ENCODE data around the gene SHANK2. TPM values are rescaled to one million over a fixed set of nuclear protein-coding genes. Genes with fewer than 3 reads are reported as not detected.

SHANK2 gene
- total RNA-seq, 2 experiments from 2014 or later = not detected

DNA sequence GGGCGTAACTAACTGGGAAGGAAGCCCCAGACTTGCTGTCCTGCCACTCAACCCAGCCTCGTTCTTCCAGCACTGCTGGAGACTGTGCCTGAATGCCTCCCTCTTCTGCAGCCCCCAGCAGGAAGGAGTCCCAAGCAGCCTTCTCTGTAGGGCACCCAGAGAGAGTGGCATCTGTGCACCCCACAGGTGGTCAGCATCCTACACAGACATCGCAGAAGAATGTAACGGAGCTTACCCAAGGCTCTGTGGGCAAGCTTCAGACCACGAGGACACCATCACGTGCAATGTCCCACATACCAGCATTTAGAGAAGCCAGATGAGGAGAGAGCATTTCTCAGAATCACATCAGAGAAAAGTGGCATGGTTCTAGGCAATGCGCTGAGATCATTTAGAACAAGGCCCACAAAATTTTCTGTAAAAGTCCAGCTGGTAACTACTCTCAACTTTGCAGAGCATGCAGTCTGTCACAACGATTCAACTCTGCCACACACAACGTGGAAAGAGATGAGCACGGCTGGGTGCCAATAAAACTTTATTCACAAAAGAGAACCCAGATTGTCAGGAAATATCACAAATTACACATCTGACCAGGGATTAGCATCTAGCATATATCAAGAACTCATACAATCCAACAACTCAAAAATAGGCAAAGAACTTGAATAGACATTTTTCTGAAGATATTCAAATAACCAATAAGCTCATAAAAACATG, 33.4 kb downstream of the SHANK2 start:
- Mint-ChIP-seq H3K27ac (no peak overlapping the region), H3K4me1 (ENCODE audit: low read depth) (no peaks in the 10 kb centered on the region), H3K9me3 (no peaks in the 10 kb centered on the region), H3K27me3 (ENCODE audit: low read depth) (peaks cover 12% of the 10 kb centered on the region), H3K4me3 (no peak overlapping the region), H3K36me3 (ENCODE audit: low read depth) (no peaks in the 10 kb centered on the region)
- CTCF ChIA-PET = interaction anchor here (0.6 kb wide), 1 partner anchor 574 kb away, joined by 3 read pairs; no protein-coding TSS in a partner anchor
- intact Hi-C loops (cut with micrococcal nuclease) = no loop called here
- DNase-seq = no peak

DNA sequence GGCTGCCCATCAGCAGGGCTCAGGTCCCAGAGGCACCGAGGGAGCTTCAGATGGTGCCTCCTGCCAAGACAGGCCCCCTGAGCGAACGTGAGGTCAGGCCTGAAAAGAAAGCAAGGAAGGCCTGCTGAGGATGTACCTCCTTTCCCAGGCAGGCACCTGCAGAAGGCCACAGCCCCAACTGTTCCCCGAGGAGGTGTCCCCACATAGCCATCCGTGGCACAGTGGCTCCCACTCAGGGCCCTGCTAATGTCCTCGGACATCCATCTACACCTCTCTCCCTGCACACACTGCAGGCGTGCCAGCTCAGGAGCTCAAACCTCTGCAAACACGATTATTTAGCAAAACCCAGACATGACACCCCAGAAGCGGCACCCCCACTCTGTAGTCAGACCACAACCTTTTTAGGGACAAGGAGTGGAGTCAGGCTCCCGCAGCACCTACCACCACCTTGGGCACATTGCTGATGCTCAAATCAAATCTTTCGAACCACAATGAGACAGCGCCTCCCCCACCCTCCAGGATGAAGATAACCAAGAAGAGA, 36.9 kb downstream of the SHANK2 start:
- intact Hi-C loops (cut with micrococcal nuclease) = no loop called here
- Mint-ChIP-seq H3K27me3 (ENCODE audit: low read depth) (peaks cover 10% of the 10 kb centered on the region), H3K9me3 (no peaks in the 10 kb centered on the region), H3K4me1 (ENCODE audit: low read depth) (no peaks in the 10 kb centered on the region), H3K4me3 (no peak overlapping the region), H3K27ac (no peak overlapping the region), H3K36me3 (ENCODE audit: low read depth) (no peaks in the 10 kb centered on the region)
- DNase-seq = no peak
- CTCF ChIA-PET = no interaction called here

- H3K4me1 Mint-ChIP-seq (ENCODE audit: low read depth) = no peaks in the 10 kb centered on the region
- no peaks in the 10 kb centered on the region for H3K36me3 Mint-ChIP-seq (ENCODE audit: low read depth)
- peaks cover 6% of the 10 kb centered on the region for H3K27me3 Mint-ChIP-seq (ENCODE audit: low read depth)
- no peaks in the 10 kb centered on the region for H3K9me3 Mint-ChIP-seq
- H3K27ac Mint-ChIP-seq = no peak overlapping the region
- intact Hi-C loops (cut with micrococcal nuclease) = no loop called here
- no peak overlapping the region for H3K4me3 Mint-ChIP-seq
- DNase-seq = no peak
- CTCF ChIA-PET = no interaction called here
Observed at GRCh38 chr11:71214553-71215424, 37.6 kb downstream of the SHANK2 start.

- Mint-ChIP-seq H3K9me3 (no peaks in the 10 kb centered on the region), H3K4me1 (ENCODE audit: low read depth) (no peaks in the 10 kb centered on the region), H3K27ac (no peak overlapping the region), H3K27me3 (ENCODE audit: low read depth) (peaks cover 2% of the 10 kb centered on the region), H3K36me3 (ENCODE audit: low read depth) (no peaks in the 10 kb centered on the region), H3K4me3 (no peak overlapping the region)
- no peak for DNase-seq
- CTCF ChIA-PET = no interaction called here
- intact Hi-C loops (cut with micrococcal nuclease) = no loop called here
Observed at GRCh38 chr11:71213696-71214552, 38.5 kb downstream of the SHANK2 start.

DNA sequence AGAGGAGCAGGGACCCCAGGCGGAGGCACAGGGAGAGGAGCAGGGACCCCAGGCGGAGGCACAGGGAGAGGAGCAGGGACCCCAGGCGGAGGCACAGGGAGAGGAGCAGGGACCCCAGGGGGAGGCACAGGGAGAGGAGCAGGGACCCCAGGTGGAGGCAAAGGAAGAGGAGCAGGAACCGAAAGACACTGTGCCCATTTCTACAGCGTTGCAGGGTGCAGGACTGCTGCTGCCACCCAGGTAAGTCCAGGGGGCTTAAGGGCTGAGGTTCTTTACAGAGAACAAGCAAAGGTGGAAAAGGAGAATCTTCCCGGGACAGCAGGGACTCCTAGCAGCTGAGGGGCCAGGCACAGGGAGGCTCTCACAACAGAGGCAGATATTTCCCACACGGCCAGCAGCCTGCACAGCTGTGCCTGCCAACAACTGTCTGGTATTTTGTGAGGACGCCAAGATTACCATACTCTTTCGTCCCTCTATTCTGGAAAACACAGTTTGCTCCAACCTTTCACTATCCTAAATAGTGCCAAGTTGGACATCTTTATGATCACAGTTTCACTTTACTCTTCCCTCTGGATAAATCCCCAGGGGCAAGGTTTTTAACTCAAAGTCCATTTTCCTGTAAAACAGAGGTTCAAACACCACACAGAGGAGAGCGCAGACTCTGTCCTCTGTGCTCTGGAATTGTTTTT, 39.4 kb downstream of the SHANK2 start:
- H3K36me3 Mint-ChIP-seq (ENCODE audit: low read depth) = no peaks in the 10 kb centered on the region
- CTCF ChIA-PET = no interaction called here
- intact Hi-C loops (cut with micrococcal nuclease) = no loop called here
- no peaks in the 10 kb centered on the region for H3K4me1 Mint-ChIP-seq (ENCODE audit: low read depth)
- peaks cover 2% of the 10 kb centered on the region for H3K9me3 Mint-ChIP-seq
- DNase-seq = no peak
- H3K4me3 Mint-ChIP-seq = no peak overlapping the region
- peaks cover 2% of the 10 kb centered on the region for H3K27me3 Mint-ChIP-seq (ENCODE audit: low read depth)
- no peak overlapping the region for H3K27ac Mint-ChIP-seq

GRCh38 chr11:71211631-71212030, 40.7 kb downstream of the SHANK2 start:
- H3K9me3 Mint-ChIP-seq = peaks cover 2% of the 10 kb centered on the region
- no peak for DNase-seq
- no peaks in the 10 kb centered on the region for H3K36me3 Mint-ChIP-seq (ENCODE audit: low read depth)
- intact Hi-C loops (cut with micrococcal nuclease) = no loop called here
- no peak overlapping the region for H3K27ac Mint-ChIP-seq
- H3K27me3 Mint-ChIP-seq (ENCODE audit: low read depth) = peaks cover 4% of the 10 kb centered on the region
- CTCF ChIA-PET = no interaction called here
- no peak overlapping the region for H3K4me3 Mint-ChIP-seq
- H3K4me1 Mint-ChIP-seq (ENCODE audit: low read depth) = no peaks in the 10 kb centered on the region

DNA sequence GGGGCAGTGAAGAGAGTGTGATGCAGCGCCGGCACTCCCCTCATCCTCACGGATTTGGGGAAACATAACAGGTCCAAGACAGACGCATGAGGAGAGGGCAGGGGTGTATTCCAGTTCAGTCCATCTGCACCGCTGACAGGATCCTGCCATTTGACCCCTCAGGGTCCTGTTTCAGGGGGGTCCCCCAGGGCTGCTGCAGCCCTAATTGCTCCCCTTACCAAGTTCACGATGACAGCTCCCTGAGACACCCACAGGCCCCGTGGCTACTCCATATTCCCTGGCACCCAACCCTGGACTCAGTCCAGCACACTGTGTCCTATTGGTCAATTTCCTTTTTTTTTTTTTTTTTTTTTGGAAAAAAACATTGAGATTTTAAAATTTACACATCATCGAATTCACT, 41.5 kb downstream of the SHANK2 start:
- Mint-ChIP-seq H3K36me3 (ENCODE audit: low read depth) (no peaks in the 10 kb centered on the region), H3K27ac (no peak overlapping the region), H3K9me3 (peaks cover 2% of the 10 kb centered on the region), H3K4me1 (ENCODE audit: low read depth) (no peaks in the 10 kb centered on the region), H3K4me3 (no peak overlapping the region), H3K27me3 (ENCODE audit: low read depth) (peaks cover 4% of the 10 kb centered on the region)
- CTCF ChIA-PET = no interaction called here
- DNase-seq = no peak
- intact Hi-C loops (cut with micrococcal nuclease) = no loop called here

DNA sequence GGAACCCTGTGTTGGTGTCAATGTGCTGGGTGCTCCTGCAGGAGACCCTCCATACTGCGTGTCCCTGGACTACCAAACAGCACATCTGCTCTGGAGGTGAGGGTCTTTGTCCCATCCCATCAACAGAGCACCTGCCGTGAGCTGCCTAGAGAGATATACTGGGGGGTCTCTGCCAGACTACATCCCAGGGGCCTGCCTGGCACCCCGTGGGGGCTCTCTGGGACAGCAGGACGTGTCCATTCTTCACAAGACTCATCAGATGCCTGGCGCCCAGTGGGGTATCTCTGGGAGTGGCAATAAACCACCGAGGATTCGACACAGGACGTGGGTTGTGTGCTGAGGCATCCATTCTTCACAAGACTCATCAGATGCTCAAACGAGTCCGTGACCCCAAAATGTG, 42.7 kb downstream of the SHANK2 start:
- CTCF ChIA-PET = no interaction called here
- no peak for DNase-seq
- Mint-ChIP-seq H3K4me3 (no peak overlapping the region), H3K4me1 (ENCODE audit: low read depth) (no peaks in the 10 kb centered on the region), H3K9me3 (peaks cover 2% of the 10 kb centered on the region), H3K27ac (no peak overlapping the region), H3K36me3 (ENCODE audit: low read depth) (no peaks in the 10 kb centered on the region), H3K27me3 (ENCODE audit: low read depth) (peaks cover 4% of the 10 kb centered on the region)
- intact Hi-C loops (cut with micrococcal nuclease) = no loop called here

DNA sequence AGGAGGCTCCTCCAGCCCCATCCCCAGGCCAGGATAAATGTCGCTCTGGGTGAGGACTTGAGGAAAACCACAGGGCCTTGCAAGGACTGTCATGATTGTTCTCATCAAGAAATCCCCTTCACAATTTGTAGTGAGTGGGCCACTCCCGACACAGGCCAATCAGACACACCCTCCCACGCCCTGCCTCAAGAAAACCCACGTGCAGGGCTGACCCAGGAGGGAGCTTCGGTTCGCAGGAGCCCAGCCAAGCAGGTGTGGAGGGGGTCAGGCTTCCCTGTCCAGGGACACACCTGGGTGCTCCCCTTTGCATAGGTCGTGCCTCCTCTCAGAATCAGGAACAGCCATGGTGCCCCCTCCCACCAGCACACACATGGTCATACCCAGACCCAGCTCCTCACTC, 43.2 kb downstream of the SHANK2 start:
- intact Hi-C loops (cut with micrococcal nuclease) = no loop called here
- Mint-ChIP-seq H3K4me1 (ENCODE audit: low read depth) (no peaks in the 10 kb centered on the region), H3K27ac (no peak overlapping the region), H3K36me3 (ENCODE audit: low read depth) (no peaks in the 10 kb centered on the region), H3K27me3 (ENCODE audit: low read depth) (peaks cover 4% of the 10 kb centered on the region), H3K4me3 (no peak overlapping the region), H3K9me3 (peaks cover 2% of the 10 kb centered on the region)
- CTCF ChIA-PET = no interaction called here
- DNase-seq = no peak

- CTCF ChIA-PET = no interaction called here
- Mint-ChIP-seq H3K36me3 (ENCODE audit: low read depth) (no peaks in the 10 kb centered on the region), H3K9me3 (peaks cover 2% of the 10 kb centered on the region), H3K27ac (no peak overlapping the region), H3K4me1 (ENCODE audit: low read depth) (no peaks in the 10 kb centered on the region), H3K4me3 (no peak overlapping the region), H3K27me3 (ENCODE audit: low read depth) (peaks cover 2% of the 10 kb centered on the region)
- intact Hi-C loops (cut with micrococcal nuclease) = no loop called here
- no peak for DNase-seq
Observed at GRCh38 chr11:71208011-71208774, 44.2 kb downstream of the SHANK2 start.

GRCh38 chr11:71207563-71207962, 44.8 kb downstream of the SHANK2 start:
- intact Hi-C loops (cut with micrococcal nuclease) = no loop called here
- CTCF ChIA-PET = no interaction called here
- H3K27ac Mint-ChIP-seq = no peak overlapping the region
- no peak overlapping the region for H3K4me3 Mint-ChIP-seq
- DNase-seq = no peak
- peaks cover 2% of the 10 kb centered on the region for H3K9me3 Mint-ChIP-seq
- no peaks in the 10 kb centered on the region for H3K4me1 Mint-ChIP-seq (ENCODE audit: low read depth)
- no peaks in the 10 kb centered on the region for H3K36me3 Mint-ChIP-seq (ENCODE audit: low read depth)
- H3K27me3 Mint-ChIP-seq (ENCODE audit: low read depth) = peaks cover 2% of the 10 kb centered on the region

All from activated naive CD4-positive, alpha-beta T cell treated with anti-CD3 and anti-CD28 coated beads for 36 hours (primary cell).